Kidney (tissue), 14 donors: ENCODE results near the gene ELF5. TPM values are rescaled to one million over a fixed set of nuclear protein-coding genes. Genes with fewer than 3 reads are reported as not detected.

Experiments used
- DNase-seq, 5 donors: peaks; one replicate each; pipeline ENCODE4 v3.0.0-alpha.2; 2013 to 2020
- FAIRE-seq: peaks from 2 replicates; lab custom pipeline; 2012; peaks lifted over from hg19 to GRCh38; lab: Jason Lieb, UNC
- H3K27ac ChIP-seq, 2 donors: one replicate each; pipeline ENCODE4 v1.7.0; 2013; ENCODE audit warnings: low read depth in 2 of 2, low read length in 2 of 2, inconsistent platforms in 1 of 2
- H3K27me3 ChIP-seq: one replicate; pipeline ENCODE4 v1.7.1; 2013; ENCODE audit warnings: low read length, inconsistent platforms; ENCODE audit not compliant: control insufficient read depth, insufficient read depth
- H3K36me3 ChIP-seq, 3 donors: one replicate each; pipeline versions ENCODE4 v1.7.0 to v1.7.1; 2013; ENCODE audit warnings: low read length in 3 of 3, control low read depth in 1 of 3, inconsistent platforms in 1 of 3; ENCODE audit not compliant: insufficient read depth in 3 of 3, control insufficient read depth in 2 of 3
- H3K4me1 ChIP-seq, 3 donors: one replicate each; pipeline versions ENCODE4 v1.7.0 to v1.7.1; 2013; ENCODE audit warnings: low read length in 3 of 3, inconsistent platforms in 1 of 3, low read depth in 1 of 3; ENCODE audit not compliant: control insufficient read depth in 2 of 3, insufficient read depth in 2 of 3
- H3K4me3 ChIP-seq, 3 donors: one replicate each; pipeline versions ENCODE4 v1.7.0 to v1.8.1; 2013; ENCODE audit warnings: low read length in 3 of 3, control low read depth in 1 of 3, inconsistent platforms in 1 of 3
- H3K9ac ChIP-seq, 3 donors: one replicate each; pipeline versions ENCODE4 v1.7.0 to v1.7.1; 2013; ENCODE audit warnings: low read length in 3 of 3, control low read depth in 1 of 3, inconsistent platforms in 1 of 3
- H3K9me3 ChIP-seq, 3 donors: one replicate each; pipeline versions ENCODE4 v1.7.0 to v1.7.1; 2013; ENCODE audit warnings: low read length in 3 of 3, control low read depth in 1 of 3, inconsistent platforms in 1 of 3; ENCODE audit not compliant: control insufficient read depth in 2 of 3, insufficient read depth in 1 of 3
- intact Hi-C: fragments of 100-400 bp; cut with DNase I; formaldehyde crosslinking; loops from one replicate; pipeline ENCODE4 v1.11.1; 2022
- polyA plus RNA-seq: library from polyadenylated mRNA; stranded (reverse); fragments of 350-450 nt; fragmentation: Illumina TruSeq; extraction: RNeasy Lipid Tissue Mini Kit (QIAGEN cat#74804); gene quantifications from one replicate; pipeline ENCODE4 v1.2.3, GENCODE V29; 2014; ENCODE audit warnings: low read depth, low replicate concordance; ENCODE audit not compliant: insufficient read depth
- total RNA-seq: library from RNA; stranded (reverse); fragmentation: NEBNext Ultra II Directional; extraction: Animal tissue kit (Norgen Biotek cat#: 25700); gene quantifications from one replicate; pipeline ENCODE4 v1.2.1, GENCODE V29; 2021
- TF ChIP-seq, protein P1 (sequence below): IDR thresholded peaks from 3 replicates; pipeline ENCODE4 v1.5.1; 2012; ENCODE audit warnings: mild to moderate bottlenecking, moderate library complexity, borderline replicate concordance; ENCODE audit not compliant: insufficient read depth; ENCODE audit errors: extremely low read depth
- donor health status: control.
- donor health status: control.
- donor health status: control.
- donor health status: control.
- donor health status: control.
- donor health status: DM: yes; HTN: yes; CAD: no.
- donor health status: Normal renal cell carcinoma (clear cell type).

The ELF5 gene
- total and polyA plus RNA-seq, 2 donors from 2014 or later = 0.94 to 18.9 TPM

DNA sequence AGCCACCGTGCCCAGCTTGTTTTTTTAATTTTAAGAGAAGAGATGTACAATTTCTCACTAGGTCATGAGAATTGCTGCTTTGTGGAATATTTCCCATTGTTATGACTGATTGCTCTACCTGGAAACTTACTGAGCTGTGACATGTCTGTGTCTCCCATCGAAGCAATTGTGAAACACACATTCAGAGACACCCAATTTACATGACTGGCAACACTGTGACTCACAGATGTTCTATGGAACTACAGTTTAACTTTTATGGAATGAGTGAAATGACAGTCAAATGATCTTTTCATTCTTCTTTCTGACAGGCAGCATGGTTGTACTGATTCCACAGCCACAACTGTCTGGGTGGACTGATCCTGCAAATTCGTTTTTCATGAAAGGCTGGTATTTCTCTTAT, 32.3 kb downstream of the ELF5 start:
- intact Hi-C loops = no loop called here
- Histone ChIP-seq H3K27me3 (no peaks in the 10 kb centered on the region), H3K9me3 (no peaks in the 10 kb centered on the region), H3K36me3 (no peaks in the 10 kb centered on the region), H3K4me3 (no peak overlapping the region), H3K27ac (no peak overlapping the region), H3K4me1 (no peaks in the 10 kb centered on the region), H3K9ac (no peak overlapping the region)
- TF ChIP-seq, protein P1, sequence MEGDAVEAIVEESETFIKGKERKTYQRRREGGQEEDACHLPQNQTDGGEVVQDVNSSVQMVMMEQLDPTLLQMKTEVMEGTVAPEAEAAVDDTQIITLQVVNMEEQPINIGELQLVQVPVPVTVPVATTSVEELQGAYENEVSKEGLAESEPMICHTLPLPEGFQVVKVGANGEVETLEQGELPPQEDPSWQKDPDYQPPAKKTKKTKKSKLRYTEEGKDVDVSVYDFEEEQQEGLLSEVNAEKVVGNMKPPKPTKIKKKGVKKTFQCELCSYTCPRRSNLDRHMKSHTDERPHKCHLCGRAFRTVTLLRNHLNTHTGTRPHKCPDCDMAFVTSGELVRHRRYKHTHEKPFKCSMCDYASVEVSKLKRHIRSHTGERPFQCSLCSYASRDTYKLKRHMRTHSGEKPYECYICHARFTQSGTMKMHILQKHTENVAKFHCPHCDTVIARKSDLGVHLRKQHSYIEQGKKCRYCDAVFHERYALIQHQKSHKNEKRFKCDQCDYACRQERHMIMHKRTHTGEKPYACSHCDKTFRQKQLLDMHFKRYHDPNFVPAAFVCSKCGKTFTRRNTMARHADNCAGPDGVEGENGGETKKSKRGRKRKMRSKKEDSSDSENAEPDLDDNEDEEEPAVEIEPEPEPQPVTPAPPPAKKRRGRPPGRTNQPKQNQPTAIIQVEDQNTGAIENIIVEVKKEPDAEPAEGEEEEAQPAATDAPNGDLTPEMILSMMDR = no peak
- DNase-seq (no peak), FAIRE-seq (no peak)

DNA sequence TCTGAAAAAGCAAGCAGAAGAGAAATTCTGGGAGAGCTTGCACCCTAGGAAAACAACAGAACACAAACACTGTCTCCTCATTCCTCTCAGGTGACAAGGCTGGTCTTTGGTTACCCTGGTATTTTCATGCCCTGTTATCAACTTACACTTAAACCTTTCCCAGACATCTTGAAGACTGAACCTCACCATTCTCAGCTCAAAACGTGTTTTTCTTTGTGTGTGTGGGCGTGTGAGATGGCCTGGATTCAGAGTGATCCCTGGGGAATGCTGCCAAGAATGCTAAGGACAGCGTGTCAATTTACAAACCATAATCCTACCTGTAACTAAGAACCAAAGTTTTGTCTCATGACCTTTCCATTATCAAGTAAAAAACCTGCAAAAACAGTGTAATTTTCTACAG, 33.3 kb downstream of the ELF5 start:
- Histone ChIP-seq H3K4me1 (no peaks in the 10 kb centered on the region), H3K27ac (no peak overlapping the region)

DNA sequence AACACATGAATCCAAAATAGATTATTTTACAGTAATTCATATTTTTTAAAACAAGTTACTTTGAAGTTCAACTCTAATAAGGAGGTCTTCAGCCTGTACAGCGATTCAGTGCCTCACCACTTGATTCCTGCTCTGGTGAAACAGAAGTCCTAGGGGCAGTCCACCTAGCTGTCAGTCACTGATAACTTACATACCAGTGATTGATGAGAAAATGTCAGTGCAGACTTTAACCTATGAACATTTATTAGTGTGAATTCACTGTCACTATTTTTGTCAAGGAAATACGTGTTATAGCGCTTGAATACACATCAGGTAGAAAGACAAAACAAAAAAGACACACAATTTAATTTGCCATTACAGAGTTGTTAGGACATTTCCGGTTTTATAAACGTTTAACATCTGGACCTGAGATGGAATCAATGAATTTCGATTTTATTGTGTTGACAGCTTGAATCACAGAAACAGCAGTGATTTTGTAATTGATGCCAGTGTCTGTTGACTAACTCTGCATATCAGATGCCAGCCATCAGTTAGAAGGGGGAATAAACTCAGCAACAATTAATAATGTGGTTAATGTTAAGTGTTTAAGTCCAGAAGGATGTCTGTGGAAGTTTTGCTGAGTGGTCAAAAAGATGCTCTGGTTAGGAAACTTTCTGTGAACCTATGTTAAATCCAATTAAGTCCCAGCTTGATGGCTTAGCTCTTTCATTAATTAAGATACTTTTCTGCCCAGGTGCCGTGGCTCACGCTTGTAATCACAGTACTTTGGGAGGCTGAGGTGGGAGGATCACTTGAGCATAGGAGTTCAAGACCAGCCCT, 34.5 kb downstream of the ELF5 start:
- no peak overlapping the region for H3K4me3 ChIP-seq
- DNase-seq (no peak), FAIRE-seq (no peak)
- no peak overlapping the region for H3K9ac ChIP-seq
- TF ChIP-seq, protein P1 = no peak
- no peaks in the 10 kb centered on the region for H3K27me3 ChIP-seq
- no peak overlapping the region for H3K27ac ChIP-seq
- intact Hi-C loops = no loop called here
- no peaks in the 10 kb centered on the region for H3K36me3 ChIP-seq
- no peaks in the 10 kb centered on the region for H3K9me3 ChIP-seq
- no peaks in the 10 kb centered on the region for H3K4me1 ChIP-seq

More for the DNA sequence above, 33.3 kb downstream of the ELF5 start:
- H3K4me3 ChIP-seq = no peak overlapping the region
- FAIRE-seq (no peak), DNase-seq (peak in 3 of 5 donors; percentile 22 to 65 (median 59))
- no peaks in the 10 kb centered on the region for H3K27me3 ChIP-seq
- no peak overlapping the region for H3K9ac ChIP-seq
- H3K36me3 ChIP-seq = no peaks in the 10 kb centered on the region
- H3K9me3 ChIP-seq = no peaks in the 10 kb centered on the region
- intact Hi-C loops = no loop called here
- TF ChIP-seq, protein P1 = no peak
